CD4-positive, alpha-beta T cell treated with Interleukin-15 for 4 hours (primary cell): Measurements from ENCODE around the gene SEC23IP.
"Not testable (repeated sequence)": the region's sequence is repeated elsewhere in the genome, so short reads cannot be mapped to it uniquely, and the experiment has no call there.

Source experiments
- DNase-seq: peaks from one replicate; pipeline ENCODE4 v3.0.0-alpha.2; 2020; ENCODE audit warnings: low spot score

Gene SEC23IP

DNA sequence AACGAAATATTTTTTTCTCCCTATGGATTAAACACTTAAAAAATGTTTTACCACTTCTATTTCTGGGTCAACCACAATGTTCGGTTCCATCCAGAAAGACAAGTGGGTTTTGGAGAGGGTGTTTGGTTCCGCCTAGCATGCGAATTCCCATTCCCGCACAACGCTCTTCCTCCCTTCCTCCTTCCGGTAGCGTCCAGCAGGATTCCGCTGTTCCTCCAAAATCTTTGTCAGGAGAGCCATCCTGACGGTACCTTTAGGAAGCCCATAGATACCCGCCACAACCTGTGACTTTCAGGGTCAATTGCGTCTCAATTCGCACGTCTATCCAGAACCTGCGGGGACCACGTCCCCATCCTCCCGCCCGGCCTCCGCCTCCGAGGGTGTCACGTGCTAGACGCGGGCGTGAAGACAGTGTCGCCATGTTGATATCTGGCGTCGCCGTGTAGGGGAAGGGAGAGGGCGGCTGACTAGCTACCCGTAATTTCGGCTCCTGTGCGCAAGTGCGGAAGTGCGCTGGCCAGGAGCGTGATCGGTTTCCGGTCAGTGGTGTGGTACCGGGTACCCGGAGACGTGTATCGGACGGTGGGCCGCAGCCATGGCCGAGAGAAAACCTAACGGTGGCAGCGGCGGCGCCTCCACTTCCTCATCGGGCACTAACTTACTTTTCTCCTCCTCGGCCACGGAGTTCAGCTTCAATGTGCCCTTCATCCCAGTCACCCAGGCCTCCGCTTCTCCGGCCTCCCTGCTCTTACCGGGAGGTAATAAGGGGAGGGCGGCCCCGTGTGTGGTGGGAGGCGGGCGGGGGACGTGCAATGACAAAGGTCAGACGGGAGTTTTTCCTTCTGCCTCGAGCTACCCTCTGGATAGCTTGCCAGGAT lies at the start of gene SEC23IP:
Gene SEC23IP (plus strand): TSS at position 543 of the 878 bp plus-strand sequence. CDS start 53 bp downstream, at position 596.
- peak; percentile 91 for DNase-seq

DNA sequence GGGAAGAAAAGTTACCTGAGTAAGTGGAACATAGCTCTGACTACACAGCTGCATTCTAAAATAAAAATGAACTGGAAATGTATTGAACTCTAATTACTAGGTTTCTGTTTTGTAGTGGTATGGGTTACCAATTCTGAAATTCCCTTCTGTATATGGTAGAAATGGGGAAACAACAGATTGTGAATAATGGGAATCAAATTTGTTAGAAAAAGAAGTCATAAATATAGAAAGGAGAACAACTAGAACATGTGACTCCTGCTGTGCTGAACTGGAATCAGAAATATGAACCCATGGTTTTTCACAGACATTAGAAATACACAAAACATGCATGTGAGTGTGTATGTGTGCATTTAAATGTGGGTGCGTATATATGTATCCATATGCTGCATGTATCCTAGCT lies 46.9 kb upstream of the SEC23IP start:
- DNase-seq: no peak

DNA sequence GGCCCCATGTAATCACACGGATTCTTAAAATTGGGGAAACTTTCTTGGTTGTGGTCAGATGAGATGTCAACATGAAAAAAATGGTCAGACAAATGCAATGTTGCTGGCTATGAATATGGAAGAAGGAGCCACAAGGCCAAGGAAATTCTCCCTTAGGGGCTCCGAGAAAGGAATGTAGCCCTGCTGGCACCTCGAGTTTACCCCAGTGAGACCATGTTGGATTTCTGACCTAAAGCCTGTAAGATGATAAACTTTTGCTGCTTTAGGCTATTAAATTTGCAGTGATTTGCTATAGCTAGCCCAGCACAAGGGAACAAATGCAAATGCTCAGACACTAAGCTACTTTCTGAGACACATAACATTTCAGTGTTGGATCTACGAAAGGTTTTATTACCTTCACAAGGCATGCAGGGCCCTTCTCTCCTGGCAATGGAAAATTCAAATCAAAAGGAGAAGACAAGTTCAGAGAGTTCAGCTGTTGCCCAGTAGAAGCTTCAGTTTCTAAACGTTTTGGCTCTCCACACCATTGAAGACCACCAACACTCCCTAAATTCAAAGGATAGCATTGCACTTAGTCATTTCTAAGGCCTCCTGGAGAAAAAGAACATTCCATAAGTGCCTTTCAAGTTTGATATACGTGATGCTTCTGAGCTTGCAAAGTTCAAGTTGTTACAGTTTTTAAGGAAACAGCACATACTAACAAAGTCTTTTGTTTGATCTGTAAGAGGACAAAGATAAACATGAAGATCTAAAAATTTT lies 43.3 kb upstream of the SEC23IP start:
- DNase-seq: no peak

DNA sequence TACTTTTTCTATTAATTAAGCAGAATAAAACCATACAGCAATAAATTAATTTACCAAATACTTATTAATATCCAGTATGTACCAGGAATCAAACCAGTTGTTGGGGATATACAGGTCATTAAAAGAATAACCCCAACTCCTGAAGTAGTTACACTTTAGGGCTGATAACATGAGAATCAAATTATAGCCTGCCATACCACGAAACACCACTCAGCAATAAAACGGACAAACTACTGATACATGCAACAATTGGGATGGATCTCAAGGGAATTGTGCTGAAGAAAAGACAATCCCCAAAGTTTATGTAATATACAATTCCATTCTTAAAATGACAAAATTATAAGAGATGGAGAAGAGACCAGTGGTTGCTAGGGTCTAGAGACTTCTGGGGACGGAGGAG lies 42.6 kb upstream of the SEC23IP start:
- DNase-seq: no peak

DNA sequence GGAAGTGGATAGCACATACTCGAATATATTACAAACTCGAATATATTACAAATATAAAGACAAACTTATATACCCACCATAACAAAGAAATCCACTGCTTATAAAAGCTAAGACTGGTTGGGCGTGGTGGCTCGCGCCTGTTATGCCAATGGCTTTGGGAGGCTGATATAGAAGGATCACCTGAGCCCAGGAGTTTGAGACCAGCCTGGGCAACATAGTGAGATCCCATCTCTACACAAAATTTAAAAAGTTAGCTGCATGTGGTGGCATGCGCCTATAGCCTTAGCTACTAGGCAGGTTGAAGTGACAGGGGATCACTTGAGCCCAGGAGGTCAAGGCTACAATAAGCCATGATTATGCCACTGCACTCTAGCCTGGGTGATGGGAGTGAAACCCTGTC lies 40.3 kb upstream of the SEC23IP start:
- no peak for DNase-seq

GRCh38 chr10:119852822-119853221 lies 39.7 kb upstream of the SEC23IP start:
- no peak for DNase-seq

- DNase-seq: no peak
These were observed 39.0 kb upstream of the SEC23IP start for GRCh38 chr10:119853574-119853973.

DNA sequence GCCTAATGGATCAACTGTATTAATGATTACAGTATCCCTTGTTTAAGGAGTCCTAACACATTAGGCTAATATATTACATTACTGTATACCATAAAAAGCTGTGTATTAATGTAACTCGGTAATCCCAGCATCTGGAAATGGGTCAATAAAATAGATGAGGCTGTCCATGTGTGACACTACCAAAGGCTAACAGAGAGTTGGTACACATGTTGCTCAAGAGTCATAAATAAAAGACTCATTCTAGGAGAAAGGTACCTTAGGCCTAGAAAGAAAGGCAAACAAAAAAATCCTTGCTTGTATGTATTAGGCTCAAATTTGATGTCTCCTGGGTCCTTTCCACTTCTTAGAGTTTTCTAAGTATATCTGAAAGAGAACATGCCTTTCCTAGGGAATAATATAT lies 34.5 kb upstream of the SEC23IP start:
- no peak for DNase-seq

DNA sequence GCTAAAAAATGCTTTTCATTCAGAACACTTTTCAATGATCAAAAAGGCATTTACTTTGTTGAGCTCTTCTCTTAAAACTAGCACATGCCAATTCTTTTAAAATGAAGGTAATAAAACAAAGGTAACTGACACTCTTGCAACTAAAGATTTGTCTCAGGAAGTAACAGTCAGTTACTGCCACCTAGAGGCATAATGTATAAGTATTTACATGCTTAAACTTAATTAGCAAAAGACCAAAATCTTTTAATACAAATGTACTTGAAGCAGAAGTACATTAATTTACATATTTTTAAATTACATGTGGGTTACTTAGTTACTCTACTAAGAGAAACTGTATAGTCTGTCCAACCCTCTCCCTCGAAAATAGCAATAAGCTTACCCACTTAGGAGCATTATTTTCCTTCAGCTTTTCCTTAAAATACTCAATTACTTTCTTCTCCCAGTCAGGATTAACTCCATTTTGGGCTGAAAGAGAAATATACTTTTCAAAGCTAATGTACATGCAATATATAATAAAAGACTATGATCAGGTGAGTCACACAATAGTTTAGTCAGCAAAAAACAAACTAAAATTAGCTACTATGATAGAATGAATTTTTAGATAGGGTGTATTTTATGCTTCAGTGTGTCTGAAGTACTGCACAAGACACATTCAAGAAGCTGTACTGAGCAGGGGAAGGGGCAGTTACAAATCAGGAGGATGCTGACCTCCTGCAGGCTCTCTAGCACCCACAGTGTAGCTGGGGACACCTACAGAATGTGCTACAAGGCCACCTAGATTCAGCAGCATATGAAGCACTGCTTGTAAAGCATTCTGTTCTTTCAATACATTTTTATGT lies 32.9 kb upstream of the SEC23IP start:
- DNase-seq: peak; percentile 50

DNA sequence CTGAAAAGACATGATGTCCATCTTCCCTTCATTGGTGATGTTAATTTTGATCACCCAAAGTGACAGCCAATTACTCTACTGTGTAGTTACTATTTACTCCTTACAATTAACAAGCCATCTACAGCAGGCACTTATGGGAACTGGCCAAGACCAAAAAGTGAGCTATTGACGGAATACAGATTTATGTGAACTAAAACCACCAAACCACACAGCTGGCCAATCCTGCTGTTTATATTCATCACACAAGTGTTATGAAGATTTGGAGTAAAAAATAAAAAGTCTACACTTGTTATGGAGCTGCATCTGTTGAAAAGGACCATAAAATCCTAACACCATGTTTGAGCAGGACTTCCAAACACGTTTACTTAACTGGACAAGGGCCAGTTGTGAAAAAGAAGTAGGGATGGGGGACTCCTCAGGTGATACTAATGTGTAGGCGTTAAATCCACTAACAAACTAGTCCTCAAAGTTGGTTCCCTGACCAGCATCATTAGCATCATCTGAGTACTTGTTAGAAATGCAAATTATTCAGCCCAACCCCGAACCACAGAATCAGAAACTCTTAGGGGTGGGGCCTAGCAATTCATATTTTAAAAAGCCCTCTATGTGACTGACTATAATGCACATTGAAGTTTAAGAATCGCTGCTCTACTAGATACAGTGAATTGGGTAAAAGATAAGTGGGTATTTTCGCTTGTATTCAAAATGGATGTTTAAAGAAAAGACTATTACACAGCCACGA lies 31.5 kb upstream of the SEC23IP start:
- DNase-seq: no peak

DNA sequence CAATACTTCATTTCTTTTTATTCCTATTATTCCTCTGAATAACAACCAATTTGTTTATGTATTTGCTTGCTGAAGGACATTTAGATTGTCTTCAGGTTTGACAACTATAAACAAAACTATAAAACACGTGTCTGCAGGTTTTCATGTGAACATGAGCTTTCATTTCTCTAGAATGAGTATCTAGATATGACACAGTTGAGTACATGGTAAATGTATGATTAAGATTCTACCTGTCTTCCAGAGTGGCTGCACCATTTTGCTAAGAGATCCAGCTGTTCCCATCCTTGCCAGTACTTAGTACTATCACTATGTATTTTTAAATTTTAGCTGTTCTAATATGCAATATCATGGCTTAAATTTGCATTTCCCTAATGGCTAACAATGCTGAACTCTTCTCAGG lies 30.0 kb upstream of the SEC23IP start:
- DNase-seq: no peak

DNA sequence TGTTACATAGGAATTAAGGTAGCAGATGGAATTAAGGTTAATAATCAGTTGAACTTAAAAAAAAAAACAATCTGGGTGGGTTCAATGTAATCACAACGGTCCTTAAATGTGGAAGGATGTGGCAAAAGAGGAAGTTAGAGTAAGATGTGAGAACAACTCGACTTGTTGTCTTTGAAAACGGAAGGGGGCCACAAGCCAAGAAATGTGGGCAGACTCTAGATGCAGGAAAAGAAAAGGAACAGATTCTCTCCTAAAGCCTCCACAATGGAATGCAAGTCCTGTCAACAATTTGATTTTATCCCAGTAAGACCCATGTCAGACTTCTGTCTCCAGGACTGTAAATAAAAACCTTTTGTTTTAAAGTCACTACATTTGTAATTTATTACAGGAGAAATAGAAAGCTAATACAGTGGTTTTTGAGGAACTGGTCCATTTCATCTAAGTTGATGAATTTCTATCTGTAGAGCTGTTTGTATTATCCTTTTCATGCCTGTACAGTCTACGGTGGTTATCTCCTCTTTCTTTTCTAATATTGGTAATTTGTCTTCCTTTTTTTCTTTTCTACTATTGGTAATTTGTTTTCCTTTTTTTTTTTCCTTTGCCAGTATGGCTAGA lies 28.5 kb upstream of the SEC23IP start:
- no peak for DNase-seq

DNA sequence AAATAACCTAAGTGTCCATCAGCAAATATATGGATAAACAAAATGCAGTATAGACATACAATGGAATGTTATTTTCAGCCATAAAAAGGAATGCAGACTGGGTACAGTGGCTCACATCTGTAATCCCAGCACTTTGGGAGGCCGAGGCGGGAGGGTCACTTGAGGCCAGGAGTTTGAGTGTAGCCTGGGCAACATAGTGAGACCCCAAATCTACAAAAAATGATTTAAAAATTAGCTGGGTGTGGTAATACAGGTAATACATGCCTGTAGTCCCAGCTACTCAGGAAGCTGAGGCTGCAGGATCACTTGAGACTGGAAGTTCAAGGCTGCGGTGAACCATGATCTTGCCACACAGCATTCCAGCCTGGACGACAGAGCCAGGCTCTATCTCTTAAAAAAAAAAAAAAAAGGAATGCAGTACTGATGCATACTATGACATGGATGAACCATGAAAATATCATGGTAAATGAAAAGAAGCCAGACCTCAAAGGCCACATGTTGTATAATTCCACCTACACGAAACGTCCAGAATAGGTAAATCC lies 26.8 kb upstream of the SEC23IP start:
- DNase-seq: no peak

- DNase-seq: no peak
These were observed 25.2 kb upstream of the SEC23IP start for GRCh38 chr10:119867317-119867716.

- DNase-seq: not testable (repeated sequence)
These were observed 23.1 kb upstream of the SEC23IP start for GRCh38 chr10:119869398-119869797.

GRCh38 chr10:119871881-119872609 lies 20.5 kb upstream of the SEC23IP start:
- peak; percentile 44 for DNase-seq

GRCh38 chr10:119872610-119872859 lies 20.0 kb upstream of the SEC23IP start, which contains the start of gene MCMBP:
Gene MCMBP, minus strand, starts transcription at chr10:119872843. Its CDS starts 259 bp downstream, at chr10:119872584.
- DNase-seq: no peak

GRCh38 chr10:119872860-119873681 lies 19.5 kb upstream of the SEC23IP start:
- DNase-seq: peak; percentile 89

GRCh38 chr10:119878524-119878923 lies 14.0 kb upstream of the SEC23IP start:
- DNase-seq: no peak
